HepG2 (cell line): ENCODE measurements around the gene DNAL4. TPM values are rescaled to one million over a fixed set of nuclear protein-coding genes. Genes with fewer than 3 reads are reported as not detected.
A peak's percentile ranks its signal among the peaks of the same experiment; 100 is the strongest.

Experiments used
- BCLAF1 ChIP-seq: fragments of 450-650 bp; IDR thresholded peaks from 2 replicates; pipeline ENCODE4 v1.6.1; 2017; ENCODE audit warnings: mild to moderate bottlenecking
- CCAR2 ChIP-seq: fragments of 200-400 bp; formaldehyde crosslinking; optimal IDR thresholded peaks from 2 replicates; pipeline ENCODE3; 2018; ENCODE audit warnings: low read depth, mild to moderate bottlenecking, low read length, moderate library complexity
- FOXJ3 ChIP-seq: sonication (generic); formaldehyde crosslinking; IDR thresholded peaks from 2 replicates; pipeline ENCODE4 v1.4.0; 2020; ENCODE audit warnings: missing genetic modification reagents, mild to moderate bottlenecking, borderline replicate concordance
- GABPB1 ChIP-seq: IDR thresholded peaks from 2 replicates; pipeline ENCODE4 v1.6.1; 2016; ENCODE audit warnings: mild to moderate bottlenecking, missing genetic modification reagents, moderate library complexity, missing compliant biosample characterization
- GATAD2A ChIP-seq: IDR thresholded peaks from 2 replicates; pipeline ENCODE4 v1.6.1; 2016
- HMG20B ChIP-seq: conservative IDR thresholded peaks from 2 replicates; pipeline ENCODE4 v1.6.1; 2016; ENCODE audit warnings: missing genetic modification reagents, missing compliant biosample characterization
- HNRNPH1 ChIP-seq: fragments of 200-400 bp; formaldehyde crosslinking; optimal IDR thresholded peaks from 2 replicates; pipeline ENCODE3; 2017; ENCODE audit warnings: mild to moderate bottlenecking, low read depth, low read length
- KLF6 ChIP-seq: IDR thresholded peaks from 2 replicates; pipeline ENCODE4 v1.8.0; 2016; ENCODE audit warnings: missing biosample characterization, missing genetic modification reagents
- KMT2A ChIP-seq: sonication (generic); formaldehyde crosslinking; IDR thresholded peaks from 2 replicates; pipeline ENCODE4 v1.4.0; 2020; ENCODE audit warnings: missing genetic modification reagents
- MIER2 ChIP-seq: IDR thresholded peaks from 2 replicates; pipeline ENCODE4 v1.6.1; 2016; ENCODE audit warnings: missing biosample characterization, missing genetic modification reagents
- NCOR1 ChIP-seq: fragments of 200-600 bp; sonication (generic); IDR thresholded peaks from 2 replicates; pipeline ENCODE4 v1.7.0; 2017; ENCODE audit warnings: antibody characterized with exemption, low read length, borderline replicate concordance
- PRDM4 ChIP-seq: sonication (generic); formaldehyde crosslinking; IDR thresholded peaks from 2 replicates; pipeline ENCODE4 v1.9.0; 2021; ENCODE audit warnings: missing genetic modification reagents, borderline replicate concordance
- SKI ChIP-seq: fragments of 450-650 bp; IDR thresholded peaks from one replicate; pipeline ENCODE4 v1.6.1; 2018; ENCODE audit warnings: mild to moderate bottlenecking; ENCODE audit not compliant: partially characterized antibody
- SMAD3 ChIP-seq: sonication (generic); formaldehyde crosslinking; IDR thresholded peaks from 2 replicates; pipeline ENCODE4 v1.4.0; 2020; ENCODE audit warnings: missing genetic modification reagents
- SOX6 ChIP-seq, 2 experiments: fragments of 450-650 bp in 1 of 2; sonication (generic) in 1 of 2; formaldehyde crosslinking in 1 of 2; IDR thresholded peaks; 2 replicates each; pipeline versions ENCODE4 v1.4.0 to v1.6.1; 2017 to 2020; ENCODE audit warnings: antibody characterized with exemption in 1 of 2, mild to moderate bottlenecking in 1 of 2, missing genetic modification reagents in 1 of 2
- SRY ChIP-seq: sonication (generic); formaldehyde crosslinking; IDR thresholded peaks from 2 replicates; pipeline ENCODE4 v1.8.0; 2022; ENCODE audit warnings: mild to moderate bottlenecking, missing genetic modification reagents
- THAP7 ChIP-seq: sonication (generic); formaldehyde crosslinking; IDR thresholded peaks from 2 replicates; pipeline ENCODE4 v1.8.1; 2023; ENCODE audit warnings: mild to moderate bottlenecking, missing genetic modification reagents
- XRCC5 ChIP-seq: fragments of 200-400 bp; formaldehyde crosslinking; optimal IDR thresholded peaks from 2 replicates; pipeline ENCODE3; 2017; ENCODE audit warnings: mild to moderate bottlenecking, low read length
- YY1 ChIP-seq: IDR thresholded peaks from 2 replicates; pipeline ENCODE4 v1.6.1; 2011; ENCODE audit warnings: low read length, low read depth, moderate library complexity, mild to moderate bottlenecking; ENCODE audit not compliant: insufficient read depth, insufficient replicate concordance
- ZBTB42 ChIP-seq: sonication (generic); formaldehyde crosslinking; IDR thresholded peaks from 2 replicates; pipeline ENCODE4 v1.5.0; 2020; ENCODE audit warnings: mild to moderate bottlenecking, missing genetic modification reagents
- ZNF101 ChIP-seq: sonication (generic); formaldehyde crosslinking; IDR thresholded peaks from 2 replicates; pipeline ENCODE4 v1.4.0; 2020; ENCODE audit warnings: mild to moderate bottlenecking, low read depth, missing genetic modification reagents, borderline replicate concordance
- ZNF232 ChIP-seq: sonication (generic); formaldehyde crosslinking; IDR thresholded peaks from 2 replicates; pipeline ENCODE4 v1.4.0; 2020; ENCODE audit warnings: missing genetic modification reagents, borderline replicate concordance
- ZNF3 ChIP-seq: IDR thresholded peaks from 2 replicates; pipeline ENCODE4 v1.7.0; 2017; ENCODE audit warnings: inconsistent platforms
- ZNF30 ChIP-seq: sonication (generic); formaldehyde crosslinking; IDR thresholded peaks from 2 replicates; pipeline ENCODE4 v1.5.0; 2020; ENCODE audit warnings: mild to moderate bottlenecking, missing genetic modification reagents
- ZNF570 ChIP-seq: sonication (generic); formaldehyde crosslinking; IDR thresholded peaks from 2 replicates; pipeline ENCODE4 v1.4.0; 2020; ENCODE audit warnings: mild to moderate bottlenecking, missing genetic modification reagents, borderline replicate concordance
- ZNF670 ChIP-seq: sonication (generic); formaldehyde crosslinking; IDR thresholded peaks from 2 replicates; pipeline ENCODE4 v1.8.0; 2022; ENCODE audit warnings: mild to moderate bottlenecking, missing genetic modification reagents, borderline replicate concordance
- ZNF816 ChIP-seq: sonication (generic); formaldehyde crosslinking; IDR thresholded peaks from 2 replicates; pipeline ENCODE4 v1.8.0; 2022; ENCODE audit warnings: missing genetic modification reagents, mild to moderate bottlenecking, borderline replicate concordance
- polyA plus RNA-seq, 8 experiments: library from polyadenylated mRNA; depleted of rRNA in 3 of 8; stranded (reverse) in 7 of 8; unstranded in 1 of 8; fragments of >200 nt; fragmentation: Illumina TruSeq in 4 of 8; extraction: Trizol in 4 of 8; gene quantifications; 2 replicates each; pipeline versions ENCODE4 v1.2.1 to v1.2.3, GENCODE V29; 2011 to 2016; ENCODE audit warnings: low read depth in 4 of 8, missing spikeins in 1 of 8, mixed read lengths in 1 of 8; ENCODE audit not compliant: insufficient read depth in 1 of 8
- total RNA-seq, 5 experiments: library from RNA; depleted of rRNA; stranded (reverse); fragments of >200 nt; fragmentation: Illumina TruSeq; extraction: Trizol; gene quantifications; 2 replicates each; pipeline ENCODE4 v1.2.3, GENCODE V29; 2016; ENCODE audit warnings: low read depth in 1 of 5

The DNAL4 gene
- total and polyA plus RNA-seq, 2 of the 13 experiments (the other 11 are each of a cell fraction or from before 2014, with no cell fraction given) = 8.0 to 10.7 TPM

GRCh38 chr22:38755911-38756532, 37.9 kb downstream of the DNAL4 start, which contains the start of gene SUN2 (continued):
- no peak for TF ChIP-seq HMG20B (CRISPR knock-in tag)
- TF ChIP-seq CCAR2 = no peak
- no peak for TF ChIP-seq ZNF816 (CRISPR knock-in tag)
- no peak for TF ChIP-seq ZNF101
- TF ChIP-seq ZBTB42 (CRISPR knock-in tag) = 0 out of 2 replicates have a peak, but pooled peaks have one; percentile 68
- no peak for TF ChIP-seq KMT2A (CRISPR knock-in tag)
- no peak for TF ChIP-seq SOX6 (IDR thresholded peaks at IDR 0.05)
- peak; percentile 45 for TF ChIP-seq SOX6 (CRISPR knock-in tag; IDR thresholded peaks at IDR 0.05)
- peak; percentile 17; the same call in 1 of the 2 replicates for TF ChIP-seq ZNF232 (CRISPR knock-in tag)
- no peak for TF ChIP-seq XRCC5
- TF ChIP-seq SMAD3 (CRISPR knock-in tag) = no peak
- no peak for TF ChIP-seq ZNF3 (CRISPR knock-in tag)
- no peak for TF ChIP-seq SKI
- no peak for TF ChIP-seq YY1
- no peak for TF ChIP-seq MIER2 (CRISPR knock-in tag)
- TF ChIP-seq THAP7 (CRISPR knock-in tag) = no peak
- TF ChIP-seq ZNF570 (CRISPR knock-in tag) = no peak
- TF ChIP-seq ZNF670 (CRISPR knock-in tag) = no peak; the same call in 1 of the 2 replicates
- peak; percentile 0; the same call in 1 of the 2 replicates for TF ChIP-seq GABPB1 (CRISPR knock-in tag)
- no peak; the same call in 1 of the 2 replicates for TF ChIP-seq GATAD2A (CRISPR knock-in tag)
- no peak for TF ChIP-seq FOXJ3 (CRISPR knock-in tag)
- no peak for TF ChIP-seq ZNF30 (CRISPR knock-in tag)
- no peak for TF ChIP-seq SRY
- no peak for TF ChIP-seq KLF6
- TF ChIP-seq HNRNPH1 = no peak
- no peak for TF ChIP-seq PRDM4 (CRISPR knock-in tag)
- no peak for TF ChIP-seq BCLAF1
- no peak for TF ChIP-seq NCOR1
